CD4-positive, CD25-positive, alpha-beta regulatory T cell (primary cell): ENCODE results near the gene GCLM. TPM values are rescaled to one million over a fixed set of nuclear protein-coding genes. Genes with fewer than 3 reads are reported as not detected.
A peak's percentile ranks its signal among the peaks of the same experiment; 100 is the strongest.

ENCODE experiments used
- ATAC-seq, 2 donors: fragments of 150-1000 bp; cut with Tn5 transposase; one replicate each; pipeline ENCODE4 v1.10.0; 2021; ENCODE audit warnings: low read depth in 2 of 2, moderate number of reproducible peaks in 2 of 2, moderate library complexity in 1 of 2
- DNase-seq, 3 donors: peaks; one replicate each; pipeline versions ENCODE4 v3.0.0 to v3.0.0-alpha.2; 2012 to 2022; ENCODE audit warnings: mixed read lengths in 1 of 3
- H3K27ac ChIP-seq: one replicate; pipeline ENCODE4 v1.7.0; 2013; ENCODE audit warnings: mild to moderate bottlenecking, low read length; ENCODE audit not compliant: insufficient read depth, poor library complexity, severe bottlenecking
- H3K27me3 ChIP-seq: one replicate; pipeline ENCODE4 v1.7.0; 2013; ENCODE audit warnings: low read length; ENCODE audit not compliant: control insufficient read depth, insufficient read depth
- H3K36me3 ChIP-seq: one replicate; pipeline ENCODE4 v1.7.0; 2013; ENCODE audit warnings: mild to moderate bottlenecking, low read length, moderate library complexity; ENCODE audit not compliant: control insufficient read depth, insufficient read depth
- H3K4me1 ChIP-seq: 2 replicates; pipeline ENCODE4 v1.7.0; 2013; ENCODE audit warnings: mild to moderate bottlenecking, low read length; ENCODE audit not compliant: insufficient read depth, control insufficient read depth, poor library complexity, severe bottlenecking
- H3K4me3 ChIP-seq: one replicate; pipeline ENCODE4 v1.7.0; 2013; ENCODE audit warnings: low read depth, mild to moderate bottlenecking, low read length, moderate library complexity
- H3K9me3 ChIP-seq, 2 experiments: 1 replicate in 1 of 2; 2 replicates in 1 of 2; pipeline ENCODE4 v1.7.0; 2013; ENCODE audit warnings: low read length in 2 of 2, mild to moderate bottlenecking in 1 of 2, moderate library complexity in 1 of 2; ENCODE audit not compliant: control insufficient read depth in 2 of 2
- H3K27ac Mint-ChIP-seq, 3 donors: one replicate each; pipeline ENCODE4 v1.8.0; 2020 to 2022; ENCODE audit warnings: mild to moderate bottlenecking in 3 of 3, mixed read lengths in 3 of 3, moderate library complexity in 2 of 3
- H3K27me3 Mint-ChIP-seq: one replicate; pipeline ENCODE4 v1.8.0; 2022; ENCODE audit warnings: mild to moderate bottlenecking, mixed read lengths
- H3K36me3 Mint-ChIP-seq: one replicate; pipeline ENCODE4 v1.8.0; 2020; ENCODE audit warnings: mixed read lengths
- H3K4me1 Mint-ChIP-seq, 4 donors: one replicate each; pipeline ENCODE4 v1.8.0; 2020 to 2022; ENCODE audit warnings: mixed read lengths in 4 of 4, mild to moderate bottlenecking in 1 of 4
- H3K4me3 Mint-ChIP-seq, 4 donors: one replicate each; pipeline ENCODE4 v1.8.0; 2020 to 2022; ENCODE audit warnings: mild to moderate bottlenecking in 4 of 4, mixed read lengths in 4 of 4, moderate library complexity in 3 of 4
- H3K9me3 Mint-ChIP-seq, 7 donors: one replicate each; pipeline ENCODE4 v1.8.0; 2020 to 2022; ENCODE audit warnings: mixed read lengths in 7 of 7, mild to moderate bottlenecking in 3 of 7, moderate library complexity in 2 of 7
- polyA plus RNA-seq, 4 donors: library from polyadenylated mRNA; unstranded; fragments of 300-500 nt; fragmentation: Illumina TruSeq; gene quantifications; one replicate each; pipeline ENCODE4 v1.2.3, GENCODE V29; 2021
- total RNA-seq: library from RNA; stranded (reverse); gene quantifications from one replicate; pipeline ENCODE4 v1.2.3, GENCODE V29; 2022

The GCLM gene
- total and polyA plus RNA-seq, 5 donors from 2014 or later: 5.5 to 17.3 (median 8.6) TPM

DNA sequence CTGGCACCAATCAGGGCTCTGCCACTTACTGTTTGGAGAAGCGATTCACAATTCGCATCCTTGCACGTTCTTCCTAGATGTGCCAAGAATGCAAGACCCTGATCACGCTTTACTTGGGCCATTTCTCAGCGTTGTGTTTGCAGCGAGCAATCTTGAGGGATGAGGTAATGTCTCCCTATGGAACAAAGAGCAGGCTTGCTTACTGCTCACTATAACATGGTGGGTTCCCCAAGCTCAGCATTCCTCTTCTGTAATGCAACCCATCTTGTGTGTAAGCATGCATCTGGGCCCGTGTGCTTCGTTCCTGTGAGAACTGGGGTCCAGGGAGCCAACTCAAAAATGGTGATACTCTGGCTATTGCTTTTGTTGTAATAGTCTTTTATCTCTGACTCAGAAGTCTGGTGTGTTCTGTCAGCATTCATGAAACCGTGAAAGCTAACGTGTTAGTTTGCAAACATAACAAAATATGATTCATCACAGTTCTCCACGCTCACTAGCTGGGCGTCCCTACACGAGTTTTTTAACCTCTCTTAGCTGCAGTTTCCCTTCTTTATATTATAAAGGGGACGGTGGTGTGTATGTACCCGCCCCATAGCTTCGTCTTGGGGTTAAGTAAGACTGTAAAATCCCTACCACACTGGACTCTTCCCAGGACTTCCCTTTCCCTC is 63.6 kb downstream of the GCLM start:
- no peaks in the 10 kb centered on the region for H3K36me3 ChIP-seq
- peak overlapping the region; percentile 88 to 99 (median 93) for H3K27ac Mint-ChIP-seq
- peak overlapping the region; percentile 90 for H3K27ac ChIP-seq
- peak overlapping the region; percentile 83 for H3K4me3 ChIP-seq
- H3K4me1 ChIP-seq: peaks cover 16% of the 10 kb centered on the region
- H3K36me3 Mint-ChIP-seq: no peaks in the 10 kb centered on the region
- no peaks in the 10 kb centered on the region for H3K27me3 ChIP-seq
- peaks cover 6 to 42% (median 24%) of the 10 kb centered on the region in 4 donors for H3K4me1 Mint-ChIP-seq
- peaks cover 22% of the 10 kb centered on the region for H3K27me3 Mint-ChIP-seq
- H3K9me3 ChIP-seq: no peaks in the 10 kb centered on the region
- DNase-seq: peak in 1 of 3 donors; percentile 58
- H3K9me3 Mint-ChIP-seq: peaks cover 0 to 8% (median 0%) of the 10 kb centered on the region in 7 donors
- peak overlapping the region; percentile 87 to 99 (median 91) for H3K4me3 Mint-ChIP-seq
- ATAC-seq: peak; percentile 45 to 50

DNA sequence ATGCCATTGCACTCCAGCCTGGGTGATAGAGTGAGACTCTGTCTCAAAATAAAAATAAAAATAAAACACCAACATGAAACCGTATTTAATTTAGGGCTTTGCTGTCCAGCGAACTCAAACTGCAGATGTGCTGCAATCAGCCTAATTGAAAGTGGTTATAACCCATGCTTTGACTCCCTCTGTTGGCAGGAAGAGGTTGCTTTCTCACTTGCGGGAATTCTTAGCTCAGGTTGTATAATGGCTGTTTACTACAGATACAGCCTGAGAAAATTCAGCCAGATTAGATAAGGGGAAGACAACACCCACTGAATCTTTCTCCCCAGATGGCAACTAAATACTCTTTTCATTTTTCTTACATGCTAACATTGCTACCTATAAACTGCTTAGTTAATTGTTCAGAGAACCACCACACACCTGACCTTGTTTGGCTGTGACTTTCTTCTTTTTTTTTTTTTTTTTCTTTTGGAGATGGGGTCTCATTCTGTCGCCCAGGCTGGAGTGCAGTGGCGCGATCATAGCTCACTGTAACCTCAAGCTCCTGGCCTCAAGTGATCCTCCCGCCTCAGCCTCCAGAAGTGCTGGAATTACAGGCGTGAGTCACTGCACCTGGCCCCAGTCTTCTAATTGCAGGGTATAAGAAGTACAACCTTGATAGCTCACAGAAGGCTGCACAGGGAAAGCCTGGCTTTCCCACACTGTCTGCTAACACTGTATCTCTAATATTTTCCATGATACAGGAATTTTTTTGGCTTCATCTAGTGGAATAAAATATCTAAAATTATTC is 64.8 kb downstream of the GCLM start:
- Mint-ChIP-seq H3K27ac (peak overlapping the region; percentile 65 to 79 (median 67)), H3K36me3 (no peaks in the 10 kb centered on the region), H3K4me1 (peaks cover 6 to 37% (median 24%) of the 10 kb centered on the region in 4 donors), H3K4me3 (peak overlapping the region in 3 of 4 donors; percentile 47 to 89 (median 81)), H3K27me3 (peaks cover 18% of the 10 kb centered on the region), H3K9me3 (peaks cover 0 to 8% (median 0%) of the 10 kb centered on the region in 7 donors)
- Histone ChIP-seq H3K27ac (no peak overlapping the region), H3K4me1 (peaks cover 16% of the 10 kb centered on the region), H3K4me3 (peak overlapping the region; percentile 21), H3K36me3 (no peaks in the 10 kb centered on the region), H3K9me3 (no peaks in the 10 kb centered on the region), H3K27me3 (no peaks in the 10 kb centered on the region)
- peak; percentile 17 to 74 (median 63) for DNase-seq
- no peak for ATAC-seq

DNA sequence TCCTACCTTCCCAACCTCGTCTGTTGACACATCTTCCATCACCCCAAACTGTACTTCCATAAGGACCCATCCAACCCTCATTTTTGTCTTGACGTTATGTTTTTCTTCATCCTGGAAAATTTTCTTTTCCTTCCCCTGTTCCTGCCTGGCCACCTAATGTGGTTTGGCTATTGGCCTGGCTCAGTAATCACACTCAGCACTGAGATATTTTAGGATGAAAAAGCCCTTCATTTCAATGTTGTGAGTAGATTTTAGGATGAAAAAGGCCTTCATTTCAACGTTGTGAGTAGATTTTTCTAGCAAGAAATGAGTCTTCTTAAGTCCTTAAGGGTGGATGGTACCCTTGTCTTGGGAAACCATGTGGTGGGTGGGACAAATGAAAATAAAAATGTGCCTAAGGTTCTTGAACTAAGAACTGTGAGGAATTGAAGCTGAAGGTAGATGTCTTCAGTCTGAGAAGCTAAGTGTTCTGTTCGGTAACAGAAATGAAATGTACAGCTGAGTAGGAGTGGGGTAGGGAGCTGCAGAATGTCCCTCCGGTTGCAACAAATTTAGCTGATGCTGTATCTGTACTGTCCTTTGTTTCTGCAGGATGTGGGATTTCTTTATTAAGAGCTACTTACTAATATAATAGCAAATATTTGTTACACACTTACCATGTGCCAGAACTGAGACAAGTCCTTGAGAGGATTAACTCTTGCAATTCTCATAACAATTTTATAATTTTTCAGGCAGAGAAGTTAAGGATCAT is 66.3 kb downstream of the GCLM start:
- peak overlapping the region in 2 of 3 donors; percentile 22 to 43 for H3K27ac Mint-ChIP-seq
- Histone ChIP-seq H3K27me3 (no peaks in the 10 kb centered on the region), H3K27ac (no peak overlapping the region), H3K9me3 (no peaks in the 10 kb centered on the region), H3K36me3 (no peaks in the 10 kb centered on the region), H3K4me3 (no peak overlapping the region), H3K4me1 (peaks cover 10% of the 10 kb centered on the region)
- peaks cover 0 to 6% (median 0%) of the 10 kb centered on the region in 7 donors for H3K9me3 Mint-ChIP-seq
- DNase-seq (no peak), ATAC-seq (no peak)
- H3K4me3 Mint-ChIP-seq: peak overlapping the region in 1 of 4 donors; percentile 21
- H3K27me3 Mint-ChIP-seq: peaks cover 14% of the 10 kb centered on the region
- no peaks in the 10 kb centered on the region for H3K36me3 Mint-ChIP-seq
- H3K4me1 Mint-ChIP-seq: peaks cover 6 to 29% (median 18%) of the 10 kb centered on the region in 4 donors

DNA sequence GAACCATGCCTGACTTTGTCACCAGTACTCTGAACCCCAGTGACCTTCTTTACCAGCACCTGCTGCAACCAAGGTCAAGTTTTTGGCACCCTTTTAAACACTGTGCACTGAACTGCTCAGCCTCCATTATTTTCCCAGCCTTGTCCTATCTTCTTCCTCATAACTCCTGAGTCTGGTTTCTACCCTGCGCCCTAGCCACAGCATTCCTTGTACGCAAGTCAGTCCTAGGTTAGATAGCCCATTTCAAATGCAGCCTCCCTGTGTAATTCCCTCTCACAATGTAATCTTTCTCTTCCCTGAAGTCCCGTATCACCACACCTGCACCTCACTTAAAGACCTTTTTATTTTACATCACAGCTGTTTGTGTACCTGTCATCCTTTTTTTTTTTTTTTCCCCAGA is 67.5 kb downstream of the GCLM start:
- no peak overlapping the region for H3K4me3 ChIP-seq
- no peaks in the 10 kb centered on the region for H3K36me3 ChIP-seq
- DNase-seq (no peak), ATAC-seq (no peak)
- no peaks in the 10 kb centered on the region for H3K27me3 ChIP-seq
- Mint-ChIP-seq H3K27ac (no peak overlapping the region), H3K4me3 (no peak overlapping the region), H3K27me3 (peaks cover 5% of the 10 kb centered on the region), H3K9me3 (no peaks in the 10 kb centered on the region), H3K4me1 (peaks cover 5 to 20% (median 12%) of the 10 kb centered on the region in 4 donors), H3K36me3 (peaks cover 5% of the 10 kb centered on the region)
- H3K27ac ChIP-seq: no peak overlapping the region
- peaks cover 8% of the 10 kb centered on the region for H3K4me1 ChIP-seq
- H3K9me3 ChIP-seq: no peaks in the 10 kb centered on the region

DNA sequence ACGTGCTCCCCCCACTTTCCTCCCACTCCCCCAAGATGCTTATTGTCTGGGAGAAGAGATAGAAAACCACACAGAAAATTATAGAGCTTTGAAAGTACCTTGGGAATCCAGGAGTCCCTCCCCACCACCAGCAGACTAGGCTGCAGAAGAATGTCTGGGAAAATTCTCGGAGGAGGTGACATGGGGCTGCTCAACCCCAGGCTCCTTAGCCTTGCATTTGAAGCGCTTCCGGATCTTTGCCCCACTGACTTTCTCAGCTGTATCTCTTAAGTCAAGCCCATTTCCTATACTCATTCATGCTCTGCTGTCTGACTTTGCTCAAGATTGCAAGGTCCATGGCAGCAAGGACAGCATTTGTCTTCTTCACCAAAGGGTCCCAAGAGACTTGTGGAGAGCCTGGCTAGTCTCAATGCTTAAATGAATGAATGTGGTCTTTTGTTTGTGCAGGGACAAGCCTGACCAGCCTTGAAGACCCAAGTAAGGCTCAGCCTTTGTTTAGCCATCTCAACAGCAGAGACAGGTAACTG is 68.2 kb downstream of the GCLM start:
- ATAC-seq (no peak), DNase-seq (no peak)
- Mint-ChIP-seq H3K27me3 (peaks cover 5% of the 10 kb centered on the region), H3K4me1 (peaks cover 5 to 18% (median 11%) of the 10 kb centered on the region in 4 donors), H3K4me3 (no peak overlapping the region), H3K9me3 (no peaks in the 10 kb centered on the region), H3K27ac (no peak overlapping the region), H3K36me3 (peaks cover 5% of the 10 kb centered on the region)
- Histone ChIP-seq H3K9me3 (no peaks in the 10 kb centered on the region), H3K27ac (no peak overlapping the region), H3K27me3 (no peaks in the 10 kb centered on the region), H3K4me3 (no peak overlapping the region), H3K36me3 (no peaks in the 10 kb centered on the region), H3K4me1 (peaks cover 6% of the 10 kb centered on the region)

DNA sequence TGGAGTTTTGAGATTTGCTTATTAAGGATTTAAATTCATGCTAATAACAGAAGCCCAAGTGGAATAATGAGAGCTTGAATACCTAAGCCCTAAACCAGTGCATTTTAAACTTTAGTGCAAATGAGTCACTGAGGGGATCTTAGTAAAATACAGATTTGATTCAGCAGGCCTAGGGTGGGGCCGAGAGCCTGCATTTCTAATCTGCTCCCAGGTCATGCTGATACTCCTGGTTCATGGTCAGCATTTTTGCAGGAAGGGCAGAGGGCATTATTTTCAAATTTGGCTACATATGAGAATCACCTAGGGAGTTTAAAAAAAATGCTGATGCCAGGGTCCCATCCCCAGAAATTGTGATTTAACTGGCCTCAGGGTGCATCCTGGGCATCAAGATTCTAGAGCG is 69.5 kb downstream of the GCLM start:
- ATAC-seq (no peak), DNase-seq (no peak)
- no peak overlapping the region for H3K4me3 Mint-ChIP-seq
- peaks cover 3 to 11% (median 6%) of the 10 kb centered on the region in 4 donors for H3K4me1 Mint-ChIP-seq
- H3K27me3 ChIP-seq: no peaks in the 10 kb centered on the region
- H3K27me3 Mint-ChIP-seq: peaks cover 5% of the 10 kb centered on the region
- no peak overlapping the region for H3K27ac ChIP-seq
- peaks cover 5% of the 10 kb centered on the region for H3K36me3 Mint-ChIP-seq
- H3K27ac Mint-ChIP-seq: no peak overlapping the region
- peaks cover 0 to 3% (median 0%) of the 10 kb centered on the region in 7 donors for H3K9me3 Mint-ChIP-seq
- H3K4me3 ChIP-seq: no peak overlapping the region
- H3K36me3 ChIP-seq: no peaks in the 10 kb centered on the region
- no peaks in the 10 kb centered on the region for H3K4me1 ChIP-seq
- H3K9me3 ChIP-seq: no peaks in the 10 kb centered on the region

DNA sequence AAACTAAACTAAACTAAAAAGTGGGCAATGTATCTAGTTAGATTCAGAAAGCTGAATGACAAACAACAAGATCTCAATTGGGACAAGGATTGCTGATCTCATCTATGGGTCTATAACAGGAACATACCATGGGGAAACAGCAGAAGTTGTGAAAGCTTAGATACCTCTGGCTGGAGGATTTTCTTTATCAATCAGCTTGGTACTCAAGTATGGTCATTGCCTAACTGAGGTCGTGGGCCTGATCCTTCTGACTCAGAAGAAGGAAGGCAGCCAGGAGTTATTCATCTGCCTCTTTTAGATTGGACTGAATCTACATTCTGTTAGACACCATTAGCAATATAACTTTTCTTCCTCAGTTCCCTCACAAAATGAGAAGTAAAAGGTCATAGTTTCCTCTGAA is 69.9 kb downstream of the GCLM start:
- Histone ChIP-seq H3K27ac (no peak overlapping the region), H3K27me3 (no peaks in the 10 kb centered on the region), H3K9me3 (no peaks in the 10 kb centered on the region), H3K4me1 (no peaks in the 10 kb centered on the region), H3K4me3 (no peak overlapping the region), H3K36me3 (no peaks in the 10 kb centered on the region)
- DNase-seq (no peak), ATAC-seq (no peak)
- Mint-ChIP-seq H3K27ac (no peak overlapping the region), H3K4me3 (no peak overlapping the region), H3K9me3 (peaks cover 0 to 6% (median under 1%) of the 10 kb centered on the region in 7 donors), H3K36me3 (peaks cover 5% of the 10 kb centered on the region), H3K4me1 (peaks cover 2 to 7% (median 2%) of the 10 kb centered on the region in 4 donors), H3K27me3 (peaks cover 10% of the 10 kb centered on the region)
